Upper lobe of left lung (tissue), 6 donors: ENCODE data around the gene EPC2. TPM values are rescaled to one million over a fixed set of nuclear protein-coding genes. Genes with fewer than 3 reads are reported as not detected.

Source experiments
- ATAC-seq, 2 donors: fragments of 200-7000 bp; cut with Tn5 transposase; one replicate each; pipeline ENCODE4 v1.9.1; 2022; ENCODE audit warnings: mild to moderate bottlenecking in 2 of 2, moderate library complexity in 2 of 2; ENCODE audit not compliant: low FRiP score in 2 of 2
- DNase-seq, 2 donors: peaks; one replicate each; pipeline ENCODE4 v3.0.0-alpha.2; 2019 to 2020
- H3K27ac ChIP-seq, 4 donors: fragments of 200-600 bp; sonication (generic); one replicate each; pipeline ENCODE4 v1.5.1; 2016 to 2019
- H3K27me3 ChIP-seq, 4 donors: fragments of 200-600 bp; sonication (generic); one replicate each; pipeline ENCODE4 v1.5.1; 2017 to 2019
- H3K36me3 ChIP-seq, 4 donors: fragments of 200-600 bp; sonication (generic); one replicate each; pipeline ENCODE4 v1.5.1; 2016 to 2019
- H3K4me1 ChIP-seq, 4 donors: fragments of 200-600 bp; sonication (generic); one replicate each; pipeline ENCODE4 v1.5.1; 2018 to 2019
- H3K4me3 ChIP-seq, 4 donors: fragments of 200-600 bp; sonication (generic); one replicate each; pipeline ENCODE4 v1.5.1; 2017 to 2019; ENCODE audit warnings: mild to moderate bottlenecking in 2 of 4, moderate library complexity in 1 of 4
- H3K9me3 ChIP-seq, 4 donors: fragments of 200-600 bp; sonication (generic); one replicate each; pipeline ENCODE4 v1.5.1; 2018 to 2019
- CTCF ChIP-seq, 6 experiments: fragments of 450-650 bp in 4 of 6; fragments of 200-600 bp in 2 of 6; sonication (generic) in 2 of 6; IDR thresholded peaks; one replicate each; pipeline ENCODE4 v1.5.1; 2016 to 2019; ENCODE audit warnings: antibody characterized with exemption in 6 of 6
- EP300 ChIP-seq, 4 donors: sonication (generic); formaldehyde crosslinking; IDR thresholded peaks; one replicate each; pipeline ENCODE4 v1.5.1; 2017; ENCODE audit warnings: antibody characterized with exemption in 4 of 4, control low read depth in 2 of 4
- POLR2A ChIP-seq, 4 donors: fragments of 450-650 bp; IDR thresholded peaks; one replicate each; pipeline ENCODE4 v1.5.1; 2016 to 2017; ENCODE audit warnings: antibody characterized with exemption in 4 of 4, mild to moderate bottlenecking in 2 of 4
- POLR2AphosphoS5 ChIP-seq, 2 donors: sonication (generic); formaldehyde crosslinking; IDR thresholded peaks; one replicate each; pipeline ENCODE4 v1.5.1; 2017; ENCODE audit warnings: antibody characterized with exemption in 2 of 2
- whole genome bisulfite sequencing, 2 donors: methylation state at CpG; one replicate each; pipeline ENCODE4 v1.1.5; 2017 to 2018; 5-methylcytosine and 5-hydroxymethylcytosine counted together
- total RNA-seq, 6 donors: library from RNA; depleted of rRNA in 4 of 6; stranded (reverse); fragments of >200 nt in 4 of 6; gene quantifications; one replicate each; pipeline versions ENCODE4 v1.1.0 to v1.2.1, GENCODE V29; 2016 to 2021
- donor health status: DM: no; HTN: no; CAD: no; lungs with moderate emphysema.
- donor health status: DM: no; HTN: yes; CAD: no; lungs with severe emphysema.

Gene EPC2
- total RNA-seq, 6 donors from 2014 or later = 15.2 to 53.2 (median 31.5) TPM

DNA sequence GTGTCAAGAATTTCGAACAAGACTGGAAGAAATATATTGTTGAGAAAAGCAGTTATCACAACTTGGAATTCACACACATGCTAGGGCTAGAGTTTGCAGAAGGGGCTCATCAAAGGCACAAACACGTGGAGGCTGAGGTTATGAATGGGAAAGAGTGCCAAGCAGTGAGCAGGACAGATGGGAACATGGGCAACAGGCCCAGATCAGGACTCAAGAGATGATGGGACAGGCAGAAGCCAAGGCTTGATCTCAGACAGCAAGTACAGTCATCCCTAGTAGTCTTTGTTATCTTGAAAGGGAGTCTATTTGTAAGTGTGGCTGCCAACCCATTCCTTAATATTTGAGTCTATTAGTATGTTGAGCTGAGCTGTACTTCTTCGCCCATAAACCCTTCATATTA lies 22.2 kb upstream of the EPC2 start:
- Histone ChIP-seq H3K27ac (no peak overlapping the region), H3K4me1 (no peaks in the 10 kb centered on the region), H3K36me3 (no peaks in the 10 kb centered on the region), H3K27me3 (no peaks in the 10 kb centered on the region), H3K4me3 (no peak overlapping the region), H3K9me3 (no peaks in the 10 kb centered on the region)
- no peak for TF ChIP-seq CTCF (IDR thresholded peaks at IDR 0.05)
- no peak for TF ChIP-seq POLR2AphosphoS5 (IDR thresholded peaks at IDR 0.05)
- no peak for TF ChIP-seq EP300 (IDR thresholded peaks at IDR 0.05)
- TF ChIP-seq POLR2A (IDR thresholded peaks at IDR 0.05) = no peak
- WGBS, 2 donors = 79% methylated on average over 3 of the region's 3 CpGs
- no peak for DNase-seq
- peak in 1 of 2 donors; percentile 67 for ATAC-seq

GRCh38 chr2:148623086-148623485 lies 21.5 kb upstream of the EPC2 start:
- Histone ChIP-seq H3K27ac (no peak overlapping the region), H3K9me3 (no peaks in the 10 kb centered on the region), H3K36me3 (no peaks in the 10 kb centered on the region), H3K4me1 (no peaks in the 10 kb centered on the region), H3K27me3 (no peaks in the 10 kb centered on the region), H3K4me3 (no peak overlapping the region)
- TF ChIP-seq CTCF (IDR thresholded peaks at IDR 0.05) (no peak), POLR2A (IDR thresholded peaks at IDR 0.05) (no peak), POLR2AphosphoS5 (IDR thresholded peaks at IDR 0.05) (no peak), EP300 (IDR thresholded peaks at IDR 0.05) (no peak)
- ATAC-seq (no peak), DNase-seq (no peak)

DNA sequence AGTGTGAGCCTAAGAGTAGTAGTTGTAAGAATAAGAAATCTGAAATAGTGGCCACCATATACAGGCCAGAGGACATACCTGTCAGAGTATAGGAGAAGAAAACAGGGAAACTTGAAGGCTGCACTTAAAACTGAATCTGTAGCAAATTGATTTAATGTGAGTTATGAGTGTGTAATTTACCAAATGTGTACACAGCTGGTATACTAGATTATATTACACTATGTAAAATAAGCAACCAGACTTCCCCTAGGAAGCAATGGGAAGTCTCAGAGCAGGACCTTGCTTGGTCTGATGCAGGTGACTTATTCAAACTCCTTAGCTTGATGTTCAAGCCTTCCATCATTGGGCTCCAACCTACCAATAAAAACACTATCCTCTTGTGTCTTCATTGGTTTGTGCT lies 17.3 kb upstream of the EPC2 start:
- no peak overlapping the region for H3K27ac ChIP-seq
- H3K4me1 ChIP-seq = no peaks in the 10 kb centered on the region
- no peak for TF ChIP-seq EP300 (IDR thresholded peaks at IDR 0.05)
- TF ChIP-seq CTCF (IDR thresholded peaks at IDR 0.05) = no peak
- TF ChIP-seq POLR2AphosphoS5 (IDR thresholded peaks at IDR 0.05) = no peak
- no peak for TF ChIP-seq POLR2A (IDR thresholded peaks at IDR 0.05)
- H3K4me3 ChIP-seq = no peak overlapping the region
- no peaks in the 10 kb centered on the region for H3K36me3 ChIP-seq
- no peaks in the 10 kb centered on the region for H3K27me3 ChIP-seq
- H3K9me3 ChIP-seq = no peaks in the 10 kb centered on the region
- no peak for DNase-seq
- no peak for ATAC-seq

DNA sequence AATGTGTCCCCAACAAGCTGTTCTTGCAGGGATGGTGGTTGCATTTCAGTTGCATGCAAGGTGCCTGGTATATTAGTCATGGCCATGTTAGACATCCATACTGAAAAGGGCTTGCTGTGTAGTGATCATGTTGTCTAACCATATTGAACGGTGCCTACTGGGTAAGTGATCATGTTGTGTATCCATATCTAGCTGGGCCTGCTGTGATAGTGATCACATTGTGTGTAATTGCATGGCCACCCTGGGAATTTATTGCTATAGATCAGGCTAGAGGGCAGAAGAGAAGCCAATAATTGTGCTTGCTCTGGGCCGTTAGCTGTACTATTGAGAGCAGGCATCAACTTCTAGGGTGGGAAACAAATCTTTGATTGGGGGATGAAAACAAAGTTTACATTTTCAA lies 9.8 kb upstream of the EPC2 start:
- no peak for TF ChIP-seq EP300 (IDR thresholded peaks at IDR 0.05)
- no peak for TF ChIP-seq POLR2AphosphoS5 (IDR thresholded peaks at IDR 0.05)
- no peak for TF ChIP-seq POLR2A (IDR thresholded peaks at IDR 0.05)
- TF ChIP-seq CTCF (IDR thresholded peaks at IDR 0.05) = no peak
- Histone ChIP-seq H3K4me1 (no peaks in the 10 kb centered on the region), H3K27me3 (no peaks in the 10 kb centered on the region), H3K27ac (no peak overlapping the region), H3K36me3 (no peaks in the 10 kb centered on the region), H3K9me3 (no peaks in the 10 kb centered on the region), H3K4me3 (no peak overlapping the region)
- no peak for ATAC-seq
- WGBS, 2 donors = 76 to 80% methylated on average over 2 of the region's 2 CpGs
- DNase-seq = no peak

GRCh38 chr2:148638543-148638942 lies 6.0 kb upstream of the EPC2 start:
- Histone ChIP-seq H3K4me3 (no peak overlapping the region), H3K36me3 (no peaks in the 10 kb centered on the region), H3K4me1 (peaks cover 8 to 12% (median 9%) of the 10 kb centered on the region in 4 donors), H3K27me3 (no peaks in the 10 kb centered on the region), H3K9me3 (no peaks in the 10 kb centered on the region), H3K27ac (no peak overlapping the region)
- TF ChIP-seq POLR2AphosphoS5 (IDR thresholded peaks at IDR 0.05) (no peak), POLR2A (IDR thresholded peaks at IDR 0.05) (no peak), CTCF (IDR thresholded peaks at IDR 0.05) (no peak), EP300 (IDR thresholded peaks at IDR 0.05) (no peak)
- WGBS, 2 donors = 85 to 88% methylated on average over 5 of the region's 5 CpGs
- ATAC-seq (no peak), DNase-seq (no peak)
